Liver (tissue), 3 donors: ENCODE results near the gene TRPT1.

Experiments used
- CTCF ChIP-seq: fragments of 150-350 bp; IDR thresholded peaks from 2 replicates; pipeline ENCODE4 v1.5.1; 2017; ENCODE audit warnings: improper control_type of control experiment, low read depth, low read length; ENCODE audit not compliant: missing input control
- MAX ChIP-seq: IDR thresholded peaks from 2 replicates; pipeline ENCODE4 v1.6.1; 2016; ENCODE audit warnings: antibody characterized with exemption
- NR2F2 ChIP-seq: IDR thresholded peaks from 2 replicates; pipeline ENCODE4 v1.6.1; 2016; ENCODE audit warnings: antibody characterized with exemption
- TAF1 ChIP-seq: conservative IDR thresholded peaks from 2 replicates; pipeline ENCODE4 v1.6.1; 2016; ENCODE audit warnings: antibody characterized with exemption, mild to moderate bottlenecking
- ZBTB33 ChIP-seq: IDR thresholded peaks from 2 replicates; pipeline ENCODE4 v1.6.1; 2016; ENCODE audit warnings: antibody characterized with exemption
- donor health status: healthy.
- donor health status: healthy.

GRCh38 chr11:64238076-64238475 lies 12.1 kb upstream of the TRPT1 start:
- TF ChIP-seq NR2F2 (no peak), TAF1 (no peak), MAX (no peak), CTCF (no peak), ZBTB33 (no peak)
